ENCODE data around the gene SYT1. TPM values are rescaled to one million over a fixed set of nuclear protein-coding genes. Genes with fewer than 3 reads are reported as not detected.

Gene SYT1
- total RNA-seq, 1 donor from 2014 or later = 0.37 TPM

GRCh38 chr12:79288911-79289310 lies 424.3 kb downstream of the SYT1 start:
- no peaks in the 10 kb centered on the region for H3K9me3 Mint-ChIP-seq (ENCODE audit: low read depth)
- DNase-seq (ENCODE audit: low spot score) = no peak
- H3K4me3 Mint-ChIP-seq (ENCODE audit: unreplicated experiment) = no peak overlapping the region
- no peaks in the 10 kb centered on the region for H3K4me1 Mint-ChIP-seq (ENCODE audit: low read depth)
- H3K27ac Mint-ChIP-seq (ENCODE audit: unreplicated experiment) = no peak overlapping the region
- H3K36me3 Mint-ChIP-seq (ENCODE audit: low read depth) = no peaks in the 10 kb centered on the region
- TF ChIP-seq, protein P1, sequence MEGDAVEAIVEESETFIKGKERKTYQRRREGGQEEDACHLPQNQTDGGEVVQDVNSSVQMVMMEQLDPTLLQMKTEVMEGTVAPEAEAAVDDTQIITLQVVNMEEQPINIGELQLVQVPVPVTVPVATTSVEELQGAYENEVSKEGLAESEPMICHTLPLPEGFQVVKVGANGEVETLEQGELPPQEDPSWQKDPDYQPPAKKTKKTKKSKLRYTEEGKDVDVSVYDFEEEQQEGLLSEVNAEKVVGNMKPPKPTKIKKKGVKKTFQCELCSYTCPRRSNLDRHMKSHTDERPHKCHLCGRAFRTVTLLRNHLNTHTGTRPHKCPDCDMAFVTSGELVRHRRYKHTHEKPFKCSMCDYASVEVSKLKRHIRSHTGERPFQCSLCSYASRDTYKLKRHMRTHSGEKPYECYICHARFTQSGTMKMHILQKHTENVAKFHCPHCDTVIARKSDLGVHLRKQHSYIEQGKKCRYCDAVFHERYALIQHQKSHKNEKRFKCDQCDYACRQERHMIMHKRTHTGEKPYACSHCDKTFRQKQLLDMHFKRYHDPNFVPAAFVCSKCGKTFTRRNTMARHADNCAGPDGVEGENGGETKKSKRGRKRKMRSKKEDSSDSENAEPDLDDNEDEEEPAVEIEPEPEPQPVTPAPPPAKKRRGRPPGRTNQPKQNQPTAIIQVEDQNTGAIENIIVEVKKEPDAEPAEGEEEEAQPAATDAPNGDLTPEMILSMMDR (IDR thresholded peaks at IDR 0.05) = no peak
- peaks cover 22% of the 10 kb centered on the region for H3K27me3 Mint-ChIP-seq (ENCODE audit: low read depth)

DNA sequence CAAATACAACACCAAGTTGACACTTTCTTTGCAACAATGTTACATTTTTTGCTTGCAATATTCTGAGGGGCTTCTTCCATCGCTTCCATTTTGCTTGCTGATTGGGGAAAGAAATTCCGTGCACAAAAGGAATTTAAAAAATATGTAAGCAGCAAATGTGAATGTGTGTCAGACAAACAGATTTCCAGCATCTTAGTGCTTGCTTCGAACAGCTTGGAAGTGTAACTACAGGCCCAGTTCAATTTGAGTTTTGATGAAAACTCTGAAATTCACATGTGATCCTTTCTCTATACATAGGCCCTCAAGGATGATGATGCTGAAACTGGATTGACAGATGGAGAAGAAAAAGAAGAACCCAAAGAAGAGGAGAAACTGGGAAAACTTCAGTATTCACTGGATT lies 427.1 kb downstream of the SYT1 start:
- Mint-ChIP-seq H3K27me3 (ENCODE audit: low read depth) (peaks cover 23% of the 10 kb centered on the region), H3K4me1 (ENCODE audit: low read depth) (no peaks in the 10 kb centered on the region), H3K27ac (ENCODE audit: unreplicated experiment) (no peak overlapping the region), H3K4me3 (ENCODE audit: unreplicated experiment) (no peak overlapping the region), H3K9me3 (ENCODE audit: low read depth) (no peaks in the 10 kb centered on the region), H3K36me3 (ENCODE audit: low read depth) (no peaks in the 10 kb centered on the region)
- no peak for DNase-seq (ENCODE audit: low spot score)
- TF ChIP-seq, protein P1 (IDR thresholded peaks at IDR 0.05) = no peak

- Mint-ChIP-seq H3K36me3 (ENCODE audit: low read depth) (no peaks in the 10 kb centered on the region), H3K9me3 (ENCODE audit: low read depth) (no peaks in the 10 kb centered on the region), H3K4me1 (ENCODE audit: low read depth) (no peaks in the 10 kb centered on the region), H3K27ac (ENCODE audit: unreplicated experiment) (no peak overlapping the region), H3K4me3 (ENCODE audit: unreplicated experiment) (no peak overlapping the region), H3K27me3 (ENCODE audit: low read depth) (peaks cover 16% of the 10 kb centered on the region)
- TF ChIP-seq, protein P1 (IDR thresholded peaks at IDR 0.05) = no peak
- no peak for DNase-seq (ENCODE audit: low spot score)
Measured at GRCh38 chr12:79294590-79294989, 430.0 kb downstream of the SYT1 start.

- H3K4me1 Mint-ChIP-seq (ENCODE audit: low read depth) = no peaks in the 10 kb centered on the region
- TF ChIP-seq, protein P1 (IDR thresholded peaks at IDR 0.05) = no peak
- H3K36me3 Mint-ChIP-seq (ENCODE audit: low read depth) = no peaks in the 10 kb centered on the region
- peaks cover 8% of the 10 kb centered on the region for H3K27me3 Mint-ChIP-seq (ENCODE audit: low read depth)
- H3K4me3 Mint-ChIP-seq (ENCODE audit: unreplicated experiment) = no peak overlapping the region
- no peaks in the 10 kb centered on the region for H3K9me3 Mint-ChIP-seq (ENCODE audit: low read depth)
- no peak for DNase-seq (ENCODE audit: low spot score)
- no peak overlapping the region for H3K27ac Mint-ChIP-seq (ENCODE audit: unreplicated experiment)
Measured at GRCh38 chr12:79295572-79295971, 431.0 kb downstream of the SYT1 start.

- H3K36me3 Mint-ChIP-seq (ENCODE audit: low read depth) = no peaks in the 10 kb centered on the region
- H3K27me3 Mint-ChIP-seq (ENCODE audit: low read depth) = peaks cover 7% of the 10 kb centered on the region
- DNase-seq (ENCODE audit: low spot score) = no peak
- TF ChIP-seq, protein P1 (IDR thresholded peaks at IDR 0.05) = no peak
- H3K4me3 Mint-ChIP-seq (ENCODE audit: unreplicated experiment) = no peak overlapping the region
- H3K9me3 Mint-ChIP-seq (ENCODE audit: low read depth) = no peaks in the 10 kb centered on the region
- no peak overlapping the region for H3K27ac Mint-ChIP-seq (ENCODE audit: unreplicated experiment)
- H3K4me1 Mint-ChIP-seq (ENCODE audit: low read depth) = no peaks in the 10 kb centered on the region
Measured at GRCh38 chr12:79296133-79296532, 431.6 kb downstream of the SYT1 start.
